ENCODE data around the gene ZCCHC4.

DNA sequence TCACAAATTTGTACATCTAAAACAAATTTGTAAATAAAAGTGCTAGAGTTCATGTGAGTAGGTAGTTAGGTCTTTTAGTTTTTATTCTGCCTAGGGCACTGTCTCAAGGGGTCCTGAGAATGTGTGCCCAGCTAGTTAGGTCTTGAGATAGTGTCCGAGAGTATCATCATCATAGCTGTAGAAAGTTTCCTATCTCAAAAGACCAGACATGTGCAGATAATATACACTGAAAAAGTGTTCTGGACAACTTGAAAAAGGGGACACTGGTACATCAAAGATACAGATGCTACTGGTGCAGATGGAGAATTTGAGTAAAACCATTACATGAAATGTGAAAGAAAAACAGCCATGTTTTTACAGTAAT, 1.8 kb upstream of the ZCCHC4 start:
- TF ChIP-seq EZH2 (IDR thresholded peaks at IDR 0.05), result no peak
- no peak for TF ChIP-seq EZH2phosphoT487 (IDR thresholded peaks at IDR 0.05; ENCODE audit: borderline replicate concordance)
- TF ChIP-seq CTCF (IDR thresholded peaks at IDR 0.05 in 2 of 3, conservative IDR thresholded peaks at IDR 0.05 in 1 of 3; ENCODE audit: borderline replicate concordance in 1 of 3, insufficient read depth in 1 of 3, low read depth in 2 of 3, low read length in 2 of 3), result no peak
- TF ChIP-seq, protein P1, sequence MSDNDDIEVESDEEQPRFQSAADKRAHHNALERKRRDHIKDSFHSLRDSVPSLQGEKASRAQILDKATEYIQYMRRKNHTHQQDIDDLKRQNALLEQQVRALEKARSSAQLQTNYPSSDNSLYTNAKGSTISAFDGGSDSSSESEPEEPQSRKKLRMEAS (IDR thresholded peaks at IDR 0.05), result no peak
